ENCODE results near the gene RALBP1.

RALBP1 gene

DNA sequence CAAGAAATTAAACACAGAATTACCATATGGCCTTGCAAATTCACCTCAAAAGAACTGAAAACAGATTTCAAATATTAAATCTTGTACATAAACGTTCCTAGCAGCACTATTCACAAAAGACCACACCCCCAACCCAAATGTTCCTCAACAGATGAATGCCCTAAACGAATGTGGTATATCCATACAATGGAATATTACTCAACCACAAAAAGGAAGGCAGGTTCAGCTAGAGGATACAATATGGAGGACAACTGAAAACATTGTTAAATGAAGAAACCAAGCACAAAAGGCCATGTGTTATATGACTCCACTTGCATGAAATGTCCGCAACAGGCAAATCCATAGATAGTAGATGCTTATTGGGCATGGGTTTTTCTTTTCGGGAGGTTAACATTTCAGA is 77.3 kb downstream of the RALBP1 start:
- DNase-seq: no peak

DNA sequence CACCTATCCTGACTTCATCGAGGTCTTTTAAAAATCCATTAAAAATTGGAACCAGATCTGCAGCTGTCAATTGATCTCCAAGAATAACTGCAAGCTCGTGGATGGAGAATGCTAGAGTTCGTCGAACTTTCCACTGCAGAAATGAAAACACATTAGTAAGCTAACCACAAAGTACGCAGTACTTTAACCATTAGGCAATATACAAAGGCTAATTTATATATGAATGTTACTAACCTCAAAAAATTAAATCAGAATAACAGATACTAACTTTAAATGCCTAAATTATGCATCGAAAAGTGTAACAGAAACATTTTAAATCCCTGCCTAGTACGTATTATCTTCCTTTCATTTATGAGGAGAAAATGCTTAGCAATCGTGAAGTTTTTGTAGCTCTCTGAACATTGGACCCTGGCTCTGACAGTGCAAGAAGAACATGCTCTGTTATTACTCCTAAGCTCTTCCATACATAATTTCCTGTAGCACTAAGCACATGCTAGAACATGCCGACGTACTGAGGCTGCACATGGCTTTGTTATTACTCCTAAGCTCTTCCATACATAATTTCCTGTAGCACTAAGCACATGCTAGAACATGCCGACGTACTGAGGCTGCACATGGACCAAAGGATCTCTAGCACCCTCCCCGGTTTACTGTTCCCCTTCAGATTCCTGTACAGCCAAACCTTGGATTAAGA is 82.1 kb downstream of the RALBP1 start:
- DNase-seq: no peak

- DNase-seq: no peak
Measured at GRCh38 chr18:9558387-9559064, 83.2 kb downstream of the RALBP1 start.

DNA sequence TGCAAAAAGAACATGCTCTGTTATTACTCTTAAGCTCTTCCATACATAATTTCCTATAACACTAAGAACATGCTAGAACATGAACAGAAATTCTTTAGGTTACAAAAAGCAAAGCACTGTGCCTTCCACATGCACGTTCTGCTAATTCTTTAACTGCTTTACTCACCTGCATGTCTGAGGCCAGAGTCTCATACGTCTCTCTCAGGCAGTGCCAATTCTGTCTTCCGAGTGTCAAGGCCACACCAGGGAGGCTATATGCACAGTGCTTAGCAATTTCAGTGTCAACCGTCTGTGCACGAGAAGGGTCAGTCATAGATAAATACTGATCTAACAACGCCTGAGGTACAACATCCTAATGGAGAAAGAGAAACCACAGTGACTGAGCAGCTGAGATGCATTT is 83.9 kb downstream of the RALBP1 start:
- DNase-seq: no peak

GRCh38 chr18:9561759-9562158 is 86.4 kb downstream of the RALBP1 start:
- DNase-seq: no peak

- DNase-seq: no peak
Measured at GRCh38 chr18:9562584-9562983, 87.3 kb downstream of the RALBP1 start.

DNA sequence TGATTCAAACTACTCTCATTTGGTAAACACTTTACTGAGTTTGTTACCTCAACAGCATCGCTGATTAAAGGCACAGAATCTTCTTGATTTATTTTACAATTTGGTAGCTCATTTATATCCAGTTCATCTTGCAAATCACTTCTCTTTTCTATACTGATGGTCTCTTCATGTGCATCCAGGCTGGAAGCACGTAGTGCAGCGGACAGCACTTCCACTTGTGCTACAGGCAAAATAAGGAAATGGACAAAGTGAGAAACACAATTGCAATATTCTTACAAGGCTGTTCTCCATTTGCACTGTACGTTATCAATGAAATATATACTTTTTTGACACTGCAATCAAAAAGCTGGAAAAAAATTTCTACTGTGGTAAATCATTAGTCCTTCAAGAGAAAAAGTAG is 88.0 kb downstream of the RALBP1 start:
- DNase-seq: no peak

DNA sequence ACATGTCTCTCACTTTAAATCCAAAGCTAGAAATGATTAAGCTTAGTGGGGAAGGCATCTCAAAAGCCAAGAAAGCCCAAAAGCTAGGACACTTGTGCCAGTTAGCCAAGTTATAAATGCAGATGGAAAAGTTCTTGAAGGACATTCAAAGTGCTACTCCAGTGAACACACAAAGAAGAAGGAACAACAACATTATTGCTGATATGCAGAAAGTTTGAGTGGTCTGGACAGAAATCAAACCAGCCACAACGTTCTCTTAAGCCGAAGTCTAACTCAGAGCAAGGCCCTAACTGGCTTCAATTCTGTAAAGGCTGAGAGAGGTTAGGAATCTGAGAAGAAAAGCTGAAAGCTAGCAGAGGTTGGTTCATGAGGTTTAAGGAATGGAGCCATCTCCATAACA is 90.1 kb downstream of the RALBP1 start:
- DNase-seq: no peak

DNA sequence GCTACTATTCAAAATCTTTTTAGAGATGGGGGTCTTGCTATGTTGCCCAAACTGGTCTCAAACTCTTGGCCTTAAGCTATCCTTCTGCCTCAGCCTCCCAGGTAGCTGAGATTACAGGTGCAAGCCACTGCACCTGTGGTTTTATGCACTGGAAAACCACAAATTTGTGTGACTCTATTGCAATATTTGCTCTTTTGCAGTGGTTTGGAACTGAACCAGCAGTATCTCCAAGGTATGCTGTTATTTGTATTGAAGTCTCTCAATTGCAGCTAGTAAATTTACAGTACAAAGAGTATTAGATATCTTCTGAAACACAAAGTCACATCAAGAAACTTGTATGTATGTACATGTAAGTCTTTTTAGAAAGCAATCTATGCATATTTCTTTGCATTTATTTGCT is 92.9 kb downstream of the RALBP1 start:
- no peak for DNase-seq

DNA sequence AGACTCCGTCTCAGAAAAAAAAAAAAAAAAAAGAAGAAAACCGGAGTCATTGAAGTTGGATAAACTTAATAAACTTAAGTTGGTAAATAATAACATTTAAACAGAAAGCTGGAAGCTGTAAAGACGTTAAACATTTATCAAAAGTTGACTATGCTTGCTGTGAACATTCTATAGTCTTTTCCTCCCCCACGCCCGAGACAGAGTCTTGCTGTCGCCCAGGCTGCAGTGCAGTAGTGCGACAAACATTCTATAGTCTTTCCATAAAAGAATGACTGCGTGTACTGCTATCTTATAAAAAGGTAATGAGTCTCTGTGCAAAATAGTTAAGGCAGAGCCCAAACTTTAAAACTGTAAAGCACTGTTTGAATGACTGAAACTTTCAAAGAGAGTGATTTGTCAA is 93.9 kb downstream of the RALBP1 start:
- DNase-seq: no peak

- DNase-seq: no peak
Measured at GRCh38 chr18:9570255-9570654, 94.9 kb downstream of the RALBP1 start.

- DNase-seq: no peak
Measured at GRCh38 chr18:9571546-9571945, 96.2 kb downstream of the RALBP1 start.

GRCh38 chr18:9574473-9575115 is 99.3 kb downstream of the RALBP1 start:
- DNase-seq: no peak

- no peak for DNase-seq
Measured at GRCh38 chr18:9575558-9575957, 100.2 kb downstream of the RALBP1 start.

DNA sequence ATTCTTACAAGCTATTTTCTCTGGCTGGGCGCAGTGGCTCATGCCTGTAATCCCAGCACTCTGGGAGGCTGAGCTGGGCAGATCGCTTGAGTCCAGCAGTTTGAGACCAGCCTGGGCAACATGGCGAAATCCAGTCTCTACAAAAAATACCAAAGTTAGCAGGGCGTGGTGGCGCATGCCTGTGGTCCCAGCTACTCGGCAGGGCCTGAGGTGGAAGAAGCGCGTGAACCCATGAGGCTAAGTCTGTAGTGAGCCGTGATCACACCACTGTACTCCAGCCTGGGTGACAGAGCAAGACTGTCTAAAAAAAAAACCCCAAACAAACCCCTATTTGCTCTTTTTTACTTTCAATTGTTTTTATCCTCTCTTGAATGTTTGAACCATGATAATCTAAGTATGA is 102.0 kb downstream of the RALBP1 start:
- DNase-seq: no peak

DNA sequence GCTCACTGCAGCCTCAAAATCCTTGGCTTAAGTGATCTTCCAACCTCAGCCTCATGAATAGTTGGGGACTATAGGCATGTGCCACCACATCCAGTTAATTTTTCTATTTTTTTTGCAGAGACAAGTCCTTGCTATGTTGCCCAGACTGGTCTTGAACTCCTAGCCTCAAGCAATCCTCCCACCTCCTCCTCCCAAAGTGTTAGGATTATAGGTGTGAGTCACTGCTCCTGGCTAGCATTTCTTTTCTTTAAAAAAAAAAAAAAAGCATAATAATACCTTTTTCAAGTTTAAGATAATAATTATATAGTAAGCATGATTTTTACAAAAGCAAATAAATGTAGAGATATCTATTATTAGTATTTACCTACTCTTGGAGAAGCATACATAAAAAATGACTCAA is 103.0 kb downstream of the RALBP1 start:
- no peak for DNase-seq

DNA sequence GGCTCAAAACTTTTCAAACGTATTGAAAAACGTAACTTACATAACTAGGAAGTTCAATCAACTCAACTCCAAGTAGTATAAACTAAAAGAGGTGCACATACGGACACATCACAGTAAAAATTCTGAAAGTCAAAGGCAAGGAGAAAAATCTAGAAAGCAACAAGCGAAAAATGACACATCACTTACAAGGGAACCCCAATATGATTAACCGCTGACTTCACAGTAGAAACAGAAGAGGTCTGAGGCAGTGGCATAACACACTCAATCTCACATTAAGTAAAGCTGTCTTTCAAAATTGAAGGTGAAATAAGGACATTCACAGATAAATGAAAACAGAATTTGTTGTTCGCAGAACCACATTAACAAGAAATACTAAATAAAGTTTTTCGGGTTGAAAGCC is 106.4 kb downstream of the RALBP1 start:
- DNase-seq: no peak

DNA sequence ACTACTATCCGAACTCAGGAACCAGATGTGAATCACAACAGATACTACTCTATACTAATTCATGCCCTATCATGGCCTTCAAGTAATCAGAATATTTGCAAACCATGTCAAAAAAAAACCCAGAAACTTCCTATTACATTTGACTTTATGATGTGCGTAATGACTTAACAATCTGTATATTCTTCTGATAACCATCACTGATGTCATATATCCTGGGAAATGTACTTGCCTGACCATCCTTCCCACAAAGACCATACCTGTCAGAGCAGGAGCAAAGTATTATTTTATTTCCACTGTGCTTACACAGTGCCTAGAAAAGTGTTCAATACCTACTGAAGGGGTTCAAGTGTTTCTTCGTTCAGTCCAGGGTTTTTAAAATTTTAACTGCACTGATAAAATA is 111.5 kb downstream of the RALBP1 start:
- DNase-seq: no peak

Data from activated CD4-positive, alpha-beta T cell treated with anti-CD3 and anti-CD28 coated beads for 1 hour (primary cell).